Epithelial cell of proximal tubule (primary cell): ENCODE results near the gene MMP11. TPM values are rescaled to one million over a fixed set of nuclear protein-coding genes. Genes with fewer than 3 reads are reported as not detected.

ENCODE experiments used
- DNase-seq: peaks from one replicate; pipeline ENCODE4 v3.0.0-alpha.2; 2011; ENCODE audit warnings: low read depth
- H3K4me3 ChIP-seq: 2 replicates; pipeline ENCODE4 v1.5.1; 2011; ENCODE audit warnings: low read depth, mild to moderate bottlenecking, low read length
- total RNA-seq: library from RNA; depleted of rRNA; stranded (reverse); fragments of >200 nt; gene quantifications from 2 replicates; pipeline ENCODE4 v1.2.3, GENCODE V29; 2015
- TF ChIP-seq, protein P1 (sequence below): conservative IDR thresholded peaks from 2 replicates; pipeline ENCODE4 v1.5.1; 2012; ENCODE audit warnings: low read depth, mild to moderate bottlenecking, low read length

MMP11 gene
- total RNA-seq, 1 donor from 2014 or later = 22.3 TPM

DNA sequence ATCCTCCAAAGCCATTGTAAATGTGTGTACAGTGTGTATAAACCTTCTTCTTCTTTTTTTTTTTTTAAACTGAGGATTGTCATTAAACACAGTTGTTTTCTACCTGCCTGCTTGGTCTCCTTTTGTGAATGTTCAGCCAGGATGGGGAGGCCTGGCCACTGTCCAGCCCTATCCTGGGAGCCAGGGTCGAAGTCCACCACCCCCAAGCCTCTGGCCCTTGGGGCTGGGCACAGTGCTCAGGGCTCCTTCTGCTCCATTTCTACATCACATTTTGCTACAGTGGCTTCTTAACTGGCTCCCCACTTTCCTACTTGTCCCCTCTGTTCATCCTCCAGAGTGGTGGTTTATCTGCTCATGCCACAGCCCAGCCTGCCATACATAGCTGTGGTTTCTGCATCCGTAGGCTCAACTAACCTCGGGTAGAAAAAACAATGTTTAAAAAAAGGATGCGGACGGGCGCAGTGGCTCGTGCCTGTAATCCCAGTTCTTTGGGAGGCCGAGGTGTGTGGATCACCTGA lies 11.6 kb downstream of the MMP11 start:
- no peak for DNase-seq
- TF ChIP-seq, protein P1, sequence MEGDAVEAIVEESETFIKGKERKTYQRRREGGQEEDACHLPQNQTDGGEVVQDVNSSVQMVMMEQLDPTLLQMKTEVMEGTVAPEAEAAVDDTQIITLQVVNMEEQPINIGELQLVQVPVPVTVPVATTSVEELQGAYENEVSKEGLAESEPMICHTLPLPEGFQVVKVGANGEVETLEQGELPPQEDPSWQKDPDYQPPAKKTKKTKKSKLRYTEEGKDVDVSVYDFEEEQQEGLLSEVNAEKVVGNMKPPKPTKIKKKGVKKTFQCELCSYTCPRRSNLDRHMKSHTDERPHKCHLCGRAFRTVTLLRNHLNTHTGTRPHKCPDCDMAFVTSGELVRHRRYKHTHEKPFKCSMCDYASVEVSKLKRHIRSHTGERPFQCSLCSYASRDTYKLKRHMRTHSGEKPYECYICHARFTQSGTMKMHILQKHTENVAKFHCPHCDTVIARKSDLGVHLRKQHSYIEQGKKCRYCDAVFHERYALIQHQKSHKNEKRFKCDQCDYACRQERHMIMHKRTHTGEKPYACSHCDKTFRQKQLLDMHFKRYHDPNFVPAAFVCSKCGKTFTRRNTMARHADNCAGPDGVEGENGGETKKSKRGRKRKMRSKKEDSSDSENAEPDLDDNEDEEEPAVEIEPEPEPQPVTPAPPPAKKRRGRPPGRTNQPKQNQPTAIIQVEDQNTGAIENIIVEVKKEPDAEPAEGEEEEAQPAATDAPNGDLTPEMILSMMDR = no peak
- no peak overlapping the region for H3K4me3 ChIP-seq

DNA sequence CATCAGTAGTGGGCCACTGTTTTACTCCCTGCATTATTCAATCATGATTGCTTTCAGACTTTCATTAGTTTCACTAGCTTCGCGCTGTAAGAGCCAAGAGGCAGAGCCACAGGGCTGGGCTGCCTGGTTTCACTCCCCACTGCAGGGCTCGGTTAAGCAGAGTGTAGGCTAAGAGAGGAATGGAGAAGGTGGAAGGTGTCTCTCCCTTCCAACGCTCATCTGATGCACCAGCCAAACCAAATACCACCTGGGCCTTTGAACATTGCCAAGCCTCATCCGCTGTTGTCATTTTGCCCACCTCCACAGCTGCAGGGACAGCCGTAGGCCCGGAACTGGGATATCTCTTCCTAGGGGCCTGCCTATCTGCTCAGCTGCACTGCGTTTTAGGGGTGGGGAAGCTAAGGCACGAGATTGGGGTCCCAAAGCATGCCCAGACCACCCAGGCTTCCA lies 13.6 kb downstream of the MMP11 start:
- DNase-seq = no peak
- peak overlapping the region; percentile 93 for H3K4me3 ChIP-seq
- TF ChIP-seq, protein P1 = no peak

DNA sequence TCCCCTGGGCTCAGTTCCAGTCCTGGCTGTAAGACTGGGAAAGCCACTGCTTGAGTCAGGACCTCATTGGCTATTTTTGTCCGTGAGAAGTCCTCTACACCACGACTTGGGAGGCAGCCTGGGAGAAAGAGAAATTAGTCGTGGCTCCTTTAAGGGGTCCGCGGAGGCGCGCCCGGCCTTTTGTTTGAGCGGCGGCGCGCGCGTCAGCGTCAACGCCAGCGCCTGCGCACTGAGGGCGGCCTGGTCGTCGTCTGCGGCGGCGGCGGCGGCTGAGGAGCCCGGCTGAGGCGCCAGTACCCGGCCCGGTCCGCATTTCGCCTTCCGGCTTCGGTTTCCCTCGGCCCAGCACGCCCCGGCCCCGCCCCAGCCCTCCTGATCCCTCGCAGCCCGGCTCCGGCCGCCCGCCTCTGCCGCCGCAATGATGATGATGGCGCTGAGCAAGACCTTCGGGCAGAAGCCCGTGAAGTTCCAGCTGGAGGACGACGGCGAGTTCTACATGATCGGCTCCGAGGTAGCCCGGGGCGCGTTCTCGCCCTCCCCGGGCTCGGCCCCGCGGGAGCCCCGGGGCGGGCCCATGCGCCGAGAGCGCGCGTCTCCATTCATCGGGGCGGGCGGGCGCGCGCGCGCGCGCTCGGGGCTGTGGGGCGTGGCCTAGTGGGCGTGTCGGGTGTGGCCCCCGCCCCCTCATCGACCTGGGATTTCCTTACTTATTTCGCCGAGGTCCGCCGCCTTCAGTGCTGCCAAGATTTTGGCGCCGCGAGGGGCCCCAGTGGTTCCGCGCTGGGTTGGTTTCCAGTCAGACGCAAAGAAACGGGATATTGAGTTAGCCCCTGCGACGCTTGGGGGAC lies 14.3 kb downstream of the MMP11 start, which contains the start of gene SMARCB1:
Gene SMARCB1, plus strand, starts transcription at position 215 of the 848 bp plus-strand sequence. Its CDS starts 204 bp downstream, at position 419.
- H3K4me3 ChIP-seq = peak within 1 kb of the TSS; percentile 93
- TF ChIP-seq, protein P1 = no peak
- no peak for DNase-seq

DNA sequence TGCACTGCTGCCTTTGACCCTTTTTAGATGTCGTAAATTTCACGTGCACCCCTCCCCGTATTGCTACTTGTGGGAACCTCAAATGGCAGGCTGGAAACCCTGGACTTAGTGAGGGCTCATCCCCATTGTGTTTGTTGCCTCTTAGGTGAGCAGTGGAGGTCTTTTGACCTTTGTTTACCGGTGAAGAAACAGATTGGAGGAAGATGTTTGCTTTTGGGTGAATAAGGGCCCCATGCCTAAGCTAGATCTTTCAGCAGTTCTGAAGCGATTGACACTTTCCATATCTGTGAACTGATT lies 14.9 kb downstream of the MMP11 start:
- peak overlapping the region; percentile 93 for H3K4me3 ChIP-seq
- TF ChIP-seq, protein P1 = no peak
- no peak for DNase-seq

DNA sequence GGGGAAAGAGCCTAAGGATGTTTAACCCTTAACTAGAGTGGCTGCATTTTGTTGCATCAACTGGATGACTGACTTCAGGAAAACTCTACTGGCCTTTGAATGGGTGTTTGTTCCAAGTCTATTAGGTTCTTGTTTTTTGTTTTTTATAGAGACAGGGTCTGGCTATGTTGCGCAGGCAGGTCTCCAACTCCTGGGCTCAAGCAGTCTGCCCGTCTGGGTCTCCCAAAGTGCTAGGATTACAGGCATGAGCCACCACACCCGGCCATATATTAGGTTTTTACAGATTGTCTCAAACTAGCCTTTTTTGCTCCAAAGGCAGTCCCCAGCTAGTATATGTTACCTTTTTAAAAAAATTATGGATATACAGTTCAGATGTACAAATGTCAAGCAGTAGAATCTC lies 15.3 kb downstream of the MMP11 start:
- TF ChIP-seq, protein P1 = no peak
- peak overlapping the region; percentile 93 for H3K4me3 ChIP-seq
- no peak for DNase-seq

DNA sequence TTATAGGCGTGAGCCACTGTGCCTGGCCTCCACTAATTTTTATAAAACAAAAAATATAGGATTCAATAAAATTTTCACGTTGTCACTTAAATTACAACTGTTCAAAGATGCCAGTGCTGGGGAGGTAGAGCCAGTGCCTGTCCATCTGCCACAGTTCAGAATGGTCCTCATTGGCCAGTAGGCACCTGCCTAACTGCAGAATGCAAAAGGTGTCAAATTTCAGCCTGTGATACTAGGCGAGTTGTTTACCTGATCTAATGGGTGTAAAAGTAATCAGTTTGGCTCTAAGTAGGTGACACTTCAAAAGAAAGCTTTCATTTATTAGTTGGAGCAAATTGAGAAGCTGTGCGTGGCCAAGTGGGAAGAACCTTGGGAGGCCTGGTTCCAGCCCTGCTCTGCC lies 16.5 kb downstream of the MMP11 start:
- no peak overlapping the region for H3K4me3 ChIP-seq
- DNase-seq = no peak
- TF ChIP-seq, protein P1 = no peak

DNA sequence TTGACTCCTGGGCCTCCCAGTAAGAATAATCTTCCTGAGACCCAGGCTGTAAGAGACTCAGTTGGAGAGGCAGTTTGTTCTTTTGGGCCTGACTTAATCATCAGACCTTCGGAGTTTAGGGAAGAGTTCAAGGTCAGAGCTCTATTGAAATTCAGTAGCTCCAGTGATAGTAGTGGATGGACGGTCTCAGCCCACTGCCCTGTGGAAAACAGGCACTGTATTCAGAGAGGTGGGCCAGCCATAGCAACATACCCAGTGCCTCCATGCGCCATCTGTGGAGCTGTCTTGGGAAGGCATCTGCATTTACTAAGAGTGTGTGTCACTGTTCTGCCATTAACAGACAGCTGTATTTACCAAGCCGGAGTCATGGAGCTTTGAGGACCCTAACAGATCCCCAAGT lies 17.0 kb downstream of the MMP11 start:
- H3K4me3 ChIP-seq = no peak overlapping the region
- DNase-seq = no peak
- TF ChIP-seq, protein P1 = peak; percentile 39
